Gastroesophageal sphincter (tissue), 4 donors: ENCODE measurements around the gene RPS3. TPM values are rescaled to one million over a fixed set of nuclear protein-coding genes. Genes with fewer than 3 reads are reported as not detected.

Experiments
- ATAC-seq: fragments of 150-250 bp; one replicate; pipeline ENCODE4 v1.9.1; 2016; ENCODE audit warnings: mild to moderate bottlenecking, moderate library complexity
- H3K27ac ChIP-seq, 4 donors: fragments of 200-600 bp; sonication (generic) in 3 of 4; 1 replicate in 3 of 4; 2 replicates in 1 of 4; pipeline ENCODE4 v1.5.1; 2016 to 2019
- H3K27me3 ChIP-seq: fragments of 200-600 bp; sonication (generic); one replicate; pipeline ENCODE4 v1.5.1; 2019
- H3K36me3 ChIP-seq, 2 donors: fragments of 200-600 bp; sonication (generic); one replicate each; pipeline ENCODE4 v1.5.1; 2019; ENCODE audit warnings: control low read depth in 1 of 2
- H3K4me1 ChIP-seq, 3 donors: fragments of 200-600 bp; sonication (generic); 1 replicate in 2 of 3; 2 replicates in 1 of 3; pipeline ENCODE4 v1.5.1; 2016 to 2019; ENCODE audit warnings: control low read depth in 2 of 3
- H3K4me3 ChIP-seq, 2 donors: fragments of 200-600 bp; sonication (generic); one replicate each; pipeline ENCODE4 v1.5.1; 2019; ENCODE audit warnings: mild to moderate bottlenecking in 1 of 2, moderate library complexity in 1 of 2
- H3K9me3 ChIP-seq, 3 donors: fragments of 200-600 bp; sonication (generic); one replicate each; pipeline ENCODE4 v1.5.1; 2017 to 2019; ENCODE audit warnings: control low read depth in 2 of 3
- EP300 ChIP-seq: sonication (generic); formaldehyde crosslinking; IDR thresholded peaks from one replicate; pipeline ENCODE4 v1.6.1; 2017; ENCODE audit warnings: antibody characterized with exemption, mild to moderate bottlenecking
- POLR2A ChIP-seq, 2 donors: fragments of 450-650 bp; IDR thresholded peaks; one replicate each; pipeline ENCODE4 v1.6.1; 2017; ENCODE audit warnings: antibody characterized with exemption in 2 of 2, mild to moderate bottlenecking in 2 of 2, moderate library complexity in 1 of 2
- POLR2AphosphoS5 ChIP-seq: sonication (generic); formaldehyde crosslinking; IDR thresholded peaks from one replicate; pipeline ENCODE4 v1.6.1; 2017; ENCODE audit warnings: antibody characterized with exemption
- WGBS, 2 donors: methylation state at CpG; one replicate each; pipeline ENCODE4 v1.1.5; 2018; ENCODE audit warnings: low coverage in 1 of 2; 5-methylcytosine and 5-hydroxymethylcytosine counted together
- total RNA-seq, 4 donors: library from RNA; depleted of rRNA; stranded (reverse); fragments of >200 nt; gene quantifications; one replicate each; pipeline ENCODE4 v1.1.0, GENCODE V29; 2016
- TF ChIP-seq, protein P1 (sequence below), 4 experiments: fragments of 200-600 bp in 2 of 4; fragments of 450-650 bp in 2 of 4; sonication (generic) in 1 of 4; IDR thresholded peaks; one replicate each; pipeline ENCODE4 v1.5.1; 2017 to 2019; ENCODE audit warnings: antibody characterized with exemption in 4 of 4, mild to moderate bottlenecking in 2 of 4, moderate library complexity in 2 of 4

The RPS3 gene
- total RNA-seq, 4 donors from 2014 or later = 767 to 1,946 (median 1,260) TPM

DNA sequence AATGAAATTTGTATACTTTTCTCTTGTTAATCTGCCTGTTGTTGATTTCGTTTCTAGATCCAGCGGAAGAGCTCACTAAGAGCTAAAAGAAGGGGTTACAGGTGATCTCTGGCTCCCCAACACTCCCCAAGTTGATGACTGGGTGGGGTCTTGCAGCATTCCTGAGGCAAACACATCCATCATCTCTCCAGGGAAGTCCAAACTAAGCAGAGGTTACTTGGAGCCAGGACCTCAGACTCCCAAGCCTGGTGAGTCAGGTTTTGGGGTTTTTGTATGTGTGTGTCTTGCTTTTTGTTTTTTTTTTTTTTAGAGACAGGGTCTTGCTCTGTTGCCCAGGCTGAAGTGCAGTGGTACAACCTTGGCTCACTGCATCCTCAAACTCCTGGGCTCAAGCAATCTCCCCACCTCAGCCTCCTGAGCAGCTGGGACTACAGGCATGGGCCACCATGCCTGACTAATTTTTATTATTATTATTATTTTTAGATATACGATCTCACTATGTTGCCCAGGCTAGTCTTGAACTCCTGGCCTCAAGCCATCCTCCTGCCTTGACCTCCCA, 11.5 kb upstream of the RPS3 start:
- WGBS, 2 donors = 25 to 69% methylated on average over 1 to 3 of the region's 3 CpGs
- Histone ChIP-seq H3K27ac (no peak overlapping the region), H3K4me3 (no peak overlapping the region), H3K4me1 (peaks cover 0 to 26% (median 3%) of the 10 kb centered on the region in 3 donors), H3K36me3 (no peaks in the 10 kb centered on the region), H3K9me3 (no peaks in the 10 kb centered on the region), H3K27me3 (no peaks in the 10 kb centered on the region)
- no peak for ATAC-seq
- no peak for TF ChIP-seq POLR2AphosphoS5
- TF ChIP-seq POLR2A (IDR thresholded peaks at IDR 0.05) = no peak
- TF ChIP-seq, protein P1, sequence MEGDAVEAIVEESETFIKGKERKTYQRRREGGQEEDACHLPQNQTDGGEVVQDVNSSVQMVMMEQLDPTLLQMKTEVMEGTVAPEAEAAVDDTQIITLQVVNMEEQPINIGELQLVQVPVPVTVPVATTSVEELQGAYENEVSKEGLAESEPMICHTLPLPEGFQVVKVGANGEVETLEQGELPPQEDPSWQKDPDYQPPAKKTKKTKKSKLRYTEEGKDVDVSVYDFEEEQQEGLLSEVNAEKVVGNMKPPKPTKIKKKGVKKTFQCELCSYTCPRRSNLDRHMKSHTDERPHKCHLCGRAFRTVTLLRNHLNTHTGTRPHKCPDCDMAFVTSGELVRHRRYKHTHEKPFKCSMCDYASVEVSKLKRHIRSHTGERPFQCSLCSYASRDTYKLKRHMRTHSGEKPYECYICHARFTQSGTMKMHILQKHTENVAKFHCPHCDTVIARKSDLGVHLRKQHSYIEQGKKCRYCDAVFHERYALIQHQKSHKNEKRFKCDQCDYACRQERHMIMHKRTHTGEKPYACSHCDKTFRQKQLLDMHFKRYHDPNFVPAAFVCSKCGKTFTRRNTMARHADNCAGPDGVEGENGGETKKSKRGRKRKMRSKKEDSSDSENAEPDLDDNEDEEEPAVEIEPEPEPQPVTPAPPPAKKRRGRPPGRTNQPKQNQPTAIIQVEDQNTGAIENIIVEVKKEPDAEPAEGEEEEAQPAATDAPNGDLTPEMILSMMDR (IDR thresholded peaks at IDR 0.05) = no peak
- no peak for TF ChIP-seq EP300

DNA sequence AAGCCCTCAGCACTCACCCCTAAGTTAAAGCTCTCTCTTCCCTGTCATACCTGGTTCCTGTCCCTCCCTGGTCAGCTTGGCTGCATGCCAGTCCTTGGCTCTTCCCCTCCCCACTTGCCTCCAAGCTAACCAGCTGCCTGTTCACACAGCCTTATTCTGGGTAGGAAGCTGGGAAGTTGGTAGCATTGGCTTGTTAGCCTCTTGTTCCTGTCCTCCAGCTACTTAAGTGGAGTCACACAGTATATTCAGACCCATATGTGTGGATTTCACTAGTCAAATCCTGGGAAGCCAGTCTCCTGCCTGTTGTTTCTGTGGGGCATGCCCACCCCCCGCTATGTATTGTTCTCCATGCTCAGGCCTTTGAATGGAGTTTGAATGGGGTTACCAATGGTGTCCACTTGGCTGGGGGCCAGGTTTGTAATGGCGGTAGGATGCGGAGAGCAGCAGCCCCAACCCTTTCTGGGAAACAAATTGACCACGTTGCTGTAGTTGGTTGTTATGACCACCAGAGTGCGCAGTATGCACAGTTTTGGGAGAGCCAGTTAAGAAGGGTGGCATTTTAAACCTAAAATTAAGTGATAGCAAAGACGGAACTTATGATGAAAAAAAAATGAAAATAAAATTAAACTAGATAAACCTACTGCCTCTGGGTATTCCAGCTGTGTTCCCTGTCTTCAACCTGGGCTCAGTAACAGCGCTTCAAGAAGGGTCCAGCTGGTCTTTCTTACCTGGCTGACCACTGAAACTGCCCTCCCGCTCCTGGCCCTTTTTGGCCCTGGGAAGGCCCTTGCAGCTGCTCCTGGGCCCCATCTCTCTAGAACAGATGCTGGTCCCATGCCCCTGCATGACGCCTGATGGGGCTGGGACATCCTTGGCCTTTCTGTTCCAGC, 10.7 kb upstream of the RPS3 start:
- no peak for TF ChIP-seq POLR2AphosphoS5
- TF ChIP-seq POLR2A (IDR thresholded peaks at IDR 0.05) = no peak
- TF ChIP-seq, protein P1 (IDR thresholded peaks at IDR 0.05) = peak; percentile 79 to 86 (median 84)
- no peak for TF ChIP-seq EP300
- WGBS, 2 donors = 18 to 50% methylated on average over 1 to 8 of the region's 9 CpGs
- no peak overlapping the region for H3K4me3 ChIP-seq
- peak overlapping the region in 1 of 4 donors; percentile 19 for H3K27ac ChIP-seq
- peaks cover 0 to 22% (median 3%) of the 10 kb centered on the region in 3 donors for H3K4me1 ChIP-seq
- peak; percentile 67 for ATAC-seq
- H3K27me3 ChIP-seq = no peaks in the 10 kb centered on the region
- no peaks in the 10 kb centered on the region for H3K36me3 ChIP-seq
- H3K9me3 ChIP-seq = no peaks in the 10 kb centered on the region

DNA sequence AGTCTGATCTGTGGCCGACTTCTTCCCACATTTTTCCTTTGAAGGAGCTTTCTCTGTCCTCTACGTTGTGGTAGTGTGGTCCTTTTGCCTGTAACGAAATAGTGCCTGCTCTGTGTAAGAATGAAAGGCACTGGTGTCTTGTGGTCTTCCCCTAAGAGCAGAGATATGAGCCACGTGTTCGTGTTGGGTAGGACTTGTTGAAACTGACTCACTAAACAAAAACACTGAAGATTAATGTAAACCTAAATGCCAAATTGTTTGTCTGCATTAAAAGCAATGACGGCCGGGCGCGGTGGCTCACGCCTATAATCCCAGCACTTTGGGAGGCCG, 10.1 kb upstream of the RPS3 start:
- TF ChIP-seq POLR2A (IDR thresholded peaks at IDR 0.05) (no peak), EP300 (no peak), POLR2AphosphoS5 (no peak)
- TF ChIP-seq, protein P1 (IDR thresholded peaks at IDR 0.05) = no peak
- Histone ChIP-seq H3K27ac (no peak overlapping the region), H3K4me3 (no peak overlapping the region), H3K9me3 (no peaks in the 10 kb centered on the region), H3K4me1 (peaks cover 0 to 16% (median 2%) of the 10 kb centered on the region in 3 donors), H3K27me3 (no peaks in the 10 kb centered on the region), H3K36me3 (no peaks in the 10 kb centered on the region)
- no peak for ATAC-seq
- WGBS, 2 donors = 50 to 60% methylated on average over 5 to 11 of the region's 11 CpGs

DNA sequence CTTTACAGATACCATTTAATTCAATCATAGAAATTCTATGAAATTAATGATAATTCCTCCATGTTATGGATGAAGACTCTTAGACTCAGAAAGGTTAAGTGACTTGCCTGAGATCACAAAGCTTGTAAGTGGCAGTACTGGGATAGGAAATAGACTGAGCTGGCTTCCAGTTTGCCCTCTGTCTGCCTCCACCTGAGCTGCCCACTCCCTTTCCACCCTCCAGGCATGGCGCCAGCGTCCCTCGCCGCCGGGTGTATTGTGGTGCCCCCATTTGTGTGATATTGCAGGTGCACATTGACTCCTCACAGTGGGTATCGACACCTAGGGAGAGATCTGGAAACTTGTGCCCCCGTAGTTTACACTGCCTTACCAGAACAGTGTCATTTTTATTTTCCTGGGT, 9.4 kb upstream of the RPS3 start:
- no peaks in the 10 kb centered on the region for H3K27me3 ChIP-seq
- no peak for TF ChIP-seq POLR2A (IDR thresholded peaks at IDR 0.05)
- TF ChIP-seq, protein P1 (IDR thresholded peaks at IDR 0.05) = no peak
- no peak for TF ChIP-seq EP300
- no peak for TF ChIP-seq POLR2AphosphoS5
- ATAC-seq = no peak
- H3K4me3 ChIP-seq = no peak overlapping the region
- no peak overlapping the region for H3K27ac ChIP-seq
- 83% methylated on average over 6 of the region's 7 CpGs; no CpG with 5 or more reads in 1 of the 2 donors for WGBS, 2 donors
- H3K9me3 ChIP-seq = no peaks in the 10 kb centered on the region
- H3K36me3 ChIP-seq = no peaks in the 10 kb centered on the region
- H3K4me1 ChIP-seq = peaks cover 0 to 11% (median 0%) of the 10 kb centered on the region in 3 donors
